ENCODE data around the gene ZNF467. TPM values are rescaled to one million over a fixed set of nuclear protein-coding genes. Genes with fewer than 3 reads are reported as not detected.

The ZNF467 gene
- total and polyA plus RNA-seq, 2 of the 8 experiments (the other 6 are each of a cell fraction or from before 2014, with no cell fraction given): 0.50 to 0.51 TPM

DNA sequence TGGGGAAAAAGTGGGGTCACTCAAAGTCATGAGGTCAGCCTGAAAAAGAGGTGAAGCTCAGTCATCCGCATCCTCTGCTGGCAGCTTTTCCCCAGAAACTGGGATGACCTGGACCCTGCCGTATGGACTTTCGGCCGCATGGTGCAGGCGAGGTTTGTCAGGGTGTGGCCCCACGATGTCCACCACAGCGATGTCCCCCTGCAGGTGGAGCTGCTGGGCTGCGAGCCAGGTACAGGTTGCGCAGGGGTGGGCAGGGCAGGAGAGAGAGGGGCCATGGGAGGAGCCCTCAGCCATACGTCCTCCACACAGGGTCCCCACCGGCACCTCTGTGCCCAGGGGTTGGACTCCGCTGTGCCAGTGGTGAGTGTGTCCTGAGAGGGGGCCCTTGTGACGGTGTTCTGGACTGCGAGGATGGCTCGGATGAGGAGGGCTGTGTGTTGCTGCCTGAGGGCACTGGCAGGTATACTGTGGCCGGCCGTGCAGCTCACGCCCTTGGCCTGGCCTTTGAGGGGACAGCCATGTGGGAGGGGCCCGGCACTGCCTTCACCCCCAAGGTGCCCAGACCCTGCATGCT, 23.0 kb upstream of the ZNF467 start:
- Histone ChIP-seq H4K20me1 (replicated peaks in 1 of 2; ENCODE audit: control insufficient read depth in 1 of 2, insufficient read depth in 2 of 2, low read length in 2 of 2) (peaks cover 0 to 2% of the 10 kb centered on the region in 2 experiments), H3K14ac (ENCODE audit: insufficient read length) (no peak overlapping the region), H3K18ac (ENCODE audit: extremely low read depth, low read length) (no peak overlapping the region), H2AFZ (ENCODE audit: low read length) (no peak overlapping the region), H2AK5ac (ENCODE audit: low read depth, low read length) (no peak overlapping the region), H3K27ac (ENCODE audit: low read depth, low read length) (no peak overlapping the region), H2BK5ac (ENCODE audit: low read depth, low read length) (no peak overlapping the region), H3K79me1 (ENCODE audit: low read depth, low read length) (no peaks in the 10 kb centered on the region), H2BK15ac (ENCODE audit: low read length) (no peak overlapping the region), H3K9me3 (ENCODE audit: insufficient read depth in 2 of 2, low read depth in 1 of 2, low read length in 1 of 2) (no peaks in the 10 kb centered on the region), H3K27me3 (replicated peaks in 1 of 4; ENCODE audit: control insufficient read depth in 3 of 4, extremely low read depth in 1 of 4, insufficient read depth in 3 of 4, low read length in 3 of 4) (peaks cover 0 to 1% (median 0%) of the 10 kb centered on the region in 4 experiments; a peak in 2 of 7 replicates), H4K5ac (ENCODE audit: insufficient read length, low read depth, low read length) (no peak overlapping the region), H4K91ac (replicated peaks; ENCODE audit: insufficient read length, low read length) (no peak overlapping the region), H3K23ac (ENCODE audit: insufficient read length) (no peak overlapping the region), H2BK20ac (ENCODE audit: low read length) (0 out of 2 replicates have a peak overlapping the region, but pooled peaks have one; percentile 48), H3K36me3 (ENCODE audit: control insufficient read depth in 2 of 4, insufficient read depth in 4 of 4, low read length in 3 of 4) (no peaks in the 10 kb centered on the region), H3K4ac (replicated peaks; ENCODE audit: insufficient read length, low read depth, low read length) (no peak overlapping the region), H3K4me1 (replicated peaks in 1 of 4; ENCODE audit: control insufficient read depth in 3 of 4, insufficient read depth in 4 of 4, low read length in 3 of 4) (no peaks in the 10 kb centered on the region), H3K23me2 (ENCODE audit: low read depth, low read length) (peaks cover 9% of the 10 kb centered on the region; the same call in 1 of the 2 replicates), H3K56ac (replicated peaks; ENCODE audit: insufficient read length, low read depth, low read length) (no peak overlapping the region), H3K4me3 (ENCODE audit: extremely low read depth in 1 of 4, insufficient read depth in 2 of 4, low read depth in 3 of 4, low read length in 4 of 4) (no peak overlapping the region), H3K79me2 (ENCODE audit: control insufficient read depth in 1 of 2, insufficient read depth in 2 of 2, low read length in 2 of 2) (no peaks in the 10 kb centered on the region), H3K9ac (replicated peaks in 1 of 4; ENCODE audit: extremely low read depth in 1 of 4, low read depth in 3 of 4, low read length in 3 of 4) (no peak overlapping the region), H3K4me2 (ENCODE audit: insufficient read depth in 1 of 2, low read depth in 2 of 2, low read length in 2 of 2) (no peak overlapping the region), H2BK120ac (replicated peaks; ENCODE audit: low read depth, low read length) (no peak overlapping the region), H4K8ac (ENCODE audit: extremely low read depth, insufficient read depth, low read length) (peak overlapping the region; percentile 35; the same call in 1 of the 2 replicates), H2BK12ac (ENCODE audit: low read depth, low read length) (0 out of 2 replicates have a peak overlapping the region, but pooled peaks have one; percentile 68)
- DNase-seq (ENCODE audit: low read depth in 1 of 2, low spot score in 2 of 2): no peak
- WGBS, 2 experiments (ENCODE audit: extremely low coverage in 1 of 2, insufficient coverage in 1 of 2, insufficient read length in 1 of 2, insufficient replicate concordance in 2 of 2, low coverage in 1 of 2, low lambda C conversion rate in 2 of 2, missing lambda C conversion rate in 1 of 2): 89% methylated on average over 15 of the region's 19 CpGs; no CpG with 5 or more reads in 1 of the 2 experiments
- TF ChIP-seq GABPA (IDR thresholded peaks at IDR 0.05; ENCODE audit: borderline replicate concordance, insufficient read depth, low read length) (no peak), MAX (IDR thresholded peaks at IDR 0.05) (peak; percentile 75), CBX8 (IDR thresholded peaks at IDR 0.05; ENCODE audit: borderline replicate concordance, low read depth, low read length) (no peak), RAD21 (IDR thresholded peaks at IDR 0.05 in 1 of 2, conservative IDR thresholded peaks at IDR 0.05 in 1 of 2; ENCODE audit: low read depth in 2 of 2, low read length in 2 of 2) (peak; percentile 46 to 60), CTCF (IDR thresholded peaks at IDR 0.05; ENCODE audit: control extremely low read depth in 1 of 3, insufficient read depth in 1 of 3, low read depth in 1 of 3, low read length in 3 of 3) (peak in 2 of 3 experiments; percentile 47 to 50; a peak in 3 of 4 replicates)
- POLR2A ChIA-PET (ENCODE audit: partially characterized antibody): interaction anchor here (0.6 to 1.7 kb wide), 5 partner anchors 8 to 56 kb away, joined by 3 to 5 read pairs (median 3); partner anchors contain the start of gene ZNF862
- CTCF ChIA-PET (ENCODE audit: partially characterized antibody): interaction anchor here (0.9 to 10.3 kb wide), 21 partner anchors 8 to 198 kb away, joined by 3 to 107 read pairs (median 7); no protein-coding TSS in a partner anchor
- FAIRE-seq: no peak

Measured in H1 (cell line).